Panc1 (cell line): ENCODE data around the gene PET100. TPM values are rescaled to one million over a fixed set of nuclear protein-coding genes. Genes with fewer than 3 reads are reported as not detected.

Source experiments
- ATAC-seq: fragments of 200-7000 bp; cut with Tn5 transposase; 2 replicates; pipeline ENCODE4 v1.9.1; 2020; ENCODE audit warnings: mild to moderate bottlenecking, moderate library complexity
- BruUV-seq: library from RNA; stranded (reverse); fragments of 400-500 nt; replicated peaks from 2 replicates; lab custom pipeline; 2021; lab: Mats Ljungman, UMichigan
- CTCF ChIA-PET: fragments of 300-600 bp; sonication (Branson Sonifier 250); formaldehyde crosslinking; loops from one replicate; lab custom pipeline; 2022; ENCODE audit warnings: antibody characterized with exemption; lab: Charles Lee
- POLR2A ChIA-PET: fragments of 300-600 bp; sonication (Branson Sonifier 250); formaldehyde crosslinking; loops from one replicate; lab custom pipeline; 2022; ENCODE audit warnings: antibody characterized with exemption; lab: Charles Lee
- DNase-seq: peaks from one replicate; pipeline ENCODE4 v3.0.0-alpha.2; 2010; ENCODE audit warnings: low read depth, low spot score
- H3K27ac ChIP-seq: 2 replicates; pipeline ENCODE4 v1.5.1; 2011; ENCODE audit warnings: mild to moderate bottlenecking, low read length, inconsistent platforms
- H3K27me3 ChIP-seq: fragments of 200-500 bp; sonication (Bioruptor generic); 2 replicates; pipeline ENCODE4 v1.6.0; 2014; ENCODE audit warnings: low read length, inconsistent platforms; ENCODE audit not compliant: control insufficient read depth, insufficient read depth
- H3K36me3 ChIP-seq: fragments of 200-500 bp; sonication (Bioruptor generic); 2 replicates; pipeline ENCODE4 v1.5.1; 2014; ENCODE audit warnings: inconsistent platforms, mild to moderate bottlenecking, low read length, moderate library complexity; ENCODE audit not compliant: control insufficient read depth, insufficient read depth
- H3K4me1 ChIP-seq: 2 replicates; pipeline ENCODE4 v1.5.1; 2011; ENCODE audit warnings: inconsistent platforms, mild to moderate bottlenecking, low read length, moderate library complexity; ENCODE audit not compliant: control insufficient read depth, insufficient read depth
- H3K4me3 ChIP-seq, 2 experiments: 2 replicates each; pipeline ENCODE4 v1.5.1; 2011 to 2012; ENCODE audit warnings: low read depth in 2 of 2, low read length in 2 of 2, mild to moderate bottlenecking in 2 of 2, inconsistent platforms in 1 of 2, moderate library complexity in 1 of 2
- H3K9me3 ChIP-seq: fragments of 200-500 bp; sonication (Bioruptor generic); 2 replicates; pipeline ENCODE4 v1.5.1; 2014; ENCODE audit warnings: low read depth, mild to moderate bottlenecking, inconsistent platforms, low read length, moderate library complexity; ENCODE audit not compliant: control insufficient read depth, insufficient read depth
- CTCF ChIP-seq: fragments of 450-650 bp; IDR thresholded peaks from 2 replicates; pipeline ENCODE4 v1.5.1; 2017; ENCODE audit warnings: mild to moderate bottlenecking
- POLR2AphosphoS5 ChIP-seq: IDR thresholded peaks from 2 replicates; pipeline ENCODE4 v1.6.1; 2012; ENCODE audit warnings: mild to moderate bottlenecking, low read depth, low read length, moderate library complexity
- REST ChIP-seq, 2 experiments: IDR thresholded peaks; 2 replicates each; pipeline ENCODE4 v1.6.1; 2011 to 2012; ENCODE audit warnings: low read depth in 2 of 2, control low read depth in 1 of 2, low read length in 1 of 2, mild to moderate bottlenecking in 1 of 2, moderate library complexity in 1 of 2; ENCODE audit not compliant: insufficient read depth in 1 of 2
- SIN3A ChIP-seq: IDR thresholded peaks from 2 replicates; pipeline ENCODE4 v1.6.1; 2012; ENCODE audit warnings: low read depth, mild to moderate bottlenecking, low read length, moderate library complexity, borderline replicate concordance; ENCODE audit not compliant: insufficient read depth
- TCF7L2 ChIP-seq: IDR thresholded peaks from 2 replicates; pipeline ENCODE4 v1.6.1; 2011; ENCODE audit warnings: mild to moderate bottlenecking, low read depth, low read length, inconsistent platforms
- in situ Hi-C: cut with HindIII; loops from 2 replicates; pipeline ENCODE4 v1.10.0; 2016; ENCODE audit warnings: low sequenced_read_pairs, low pct_unique_long_range_greater_than_20kb
- intact Hi-C: fragments of 100-400 bp; cut with micrococcal nuclease; formaldehyde crosslinking; loops from one replicate; pipeline ENCODE4 v1.10.0; 2022; ENCODE audit not compliant: unreplicated experiment
- total RNA-seq: library from RNA; stranded (reverse); gene quantifications from one replicate; pipeline ENCODE4 v1.2.1, GENCODE V29; 2021; ENCODE audit not compliant: unreplicated experiment

Gene PET100
- total RNA-seq, 1 experiment from 2014 or later, result 109 TPM

- TF ChIP-seq POLR2AphosphoS5 (no peak), SIN3A (no peak), CTCF (no peak), TCF7L2 (no peak), REST (IDR thresholded peaks at IDR 0.05; ENCODE audit: insufficient read depth in 1 of 2, low read depth in 2 of 2, low read length in 1 of 2) (no peak)
- Histone ChIP-seq H3K27me3 (no peaks in the 10 kb centered on the region), H3K4me1 (no peaks in the 10 kb centered on the region), H3K36me3 (no peaks in the 10 kb centered on the region), H3K4me3 (no peak overlapping the region), H3K9me3 (no peaks in the 10 kb centered on the region), H3K27ac (no peak overlapping the region)
- no peak for ATAC-seq
- no peak for DNase-seq
- no TSS peak for BruUV-seq
- ChIA-PET POLR2A (no interaction called here), CTCF (no interaction called here)
- in situ Hi-C loops, result no loop called here
- intact Hi-C loops, result no loop called here
Observed at GRCh38 chr19:7657131-7657751, 27.6 kb downstream of the PET100 start.

- BruUV-seq, result no TSS peak
- TF ChIP-seq POLR2AphosphoS5 (no peak), REST (IDR thresholded peaks at IDR 0.05; ENCODE audit: insufficient read depth in 1 of 2, low read depth in 2 of 2, low read length in 1 of 2) (no peak), TCF7L2 (no peak), CTCF (no peak), SIN3A (no peak)
- Histone ChIP-seq H3K36me3 (no peaks in the 10 kb centered on the region), H3K9me3 (no peaks in the 10 kb centered on the region), H3K4me3 (no peak overlapping the region), H3K27ac (no peak overlapping the region), H3K27me3 (no peaks in the 10 kb centered on the region), H3K4me1 (no peaks in the 10 kb centered on the region)
- no peak for DNase-seq
- in situ Hi-C loops, result no loop called here
- POLR2A ChIA-PET, result interaction anchor here (0.6 kb wide), 1 partner anchor 428 kb away, joined by 5 read pairs; no protein-coding TSS in a partner anchor
- ATAC-seq, result no peak
- CTCF ChIA-PET, result interaction anchor here (0.6 kb wide), 2 partner anchors 10 to 141 kb away, joined by 3 to 11 read pairs; no protein-coding TSS in a partner anchor
- intact Hi-C loops, result no loop called here
Observed at GRCh38 chr19:7658219-7658686, 28.7 kb downstream of the PET100 start.
